IMR-90 (cell line): ENCODE data around the gene TDRD1. TPM values are rescaled to one million over a fixed set of nuclear protein-coding genes. Genes with fewer than 3 reads are reported as not detected.

Source experiments
- ATAC-seq: fragments of 200-7000 bp; cut with Tn5 transposase; 2 replicates; pipeline ENCODE4 v1.9.1; 2020; ENCODE audit warnings: low read depth, mild to moderate bottlenecking, moderate library complexity
- BruUV-seq: library from RNA; stranded (reverse); fragments of 400-500 nt; replicated peaks from 2 replicates; lab custom pipeline; 2021; lab: Mats Ljungman, UMichigan
- CTCF ChIA-PET: fragments of 300-600 bp; formaldehyde crosslinking; extraction: SDS; loops from one replicate; lab custom pipeline; 2021; ENCODE audit warnings: antibody characterized with exemption; lab: Yijun Ruan, JAX
- POLR2A ChIA-PET: fragments of 300-600 bp; sonication (Branson Sonifier 250); formaldehyde crosslinking; loops from one replicate; lab custom pipeline; 2022; ENCODE audit warnings: antibody characterized with exemption; ENCODE audit not compliant: unreplicated experiment; lab: Charles Lee
- DNase-seq: peaks from one replicate; pipeline ENCODE4 v3.0.0; 2013
- H2AFZ ChIP-seq: replicated peaks from 2 replicates; pipeline ENCODE3; 2013; ENCODE audit warnings: low read length, mild to moderate bottlenecking; ENCODE audit not compliant: poor library complexity
- H2AK5ac ChIP-seq: 2 replicates; pipeline ENCODE4 v1.6.1; 2013; ENCODE audit warnings: low read depth, low read length, inconsistent platforms
- H2AK9ac ChIP-seq: replicated peaks from 2 replicates; pipeline ENCODE3; 2013; ENCODE audit warnings: mild to moderate bottlenecking, low read depth, low read length, moderate library complexity; ENCODE audit not compliant: poor library complexity
- H2BK120ac ChIP-seq: 2 replicates; pipeline ENCODE4 v1.6.1; 2013; ENCODE audit warnings: low read depth, low read length, inconsistent platforms
- H2BK15ac ChIP-seq: 3 replicates; pipeline ENCODE4 v1.6.1; 2013; ENCODE audit warnings: low read depth, low read length, inconsistent platforms
- H2BK20ac ChIP-seq: 2 replicates; pipeline ENCODE4 v1.6.1; 2013; ENCODE audit warnings: low read depth, mild to moderate bottlenecking, inconsistent platforms, low read length, moderate library complexity
- H2BK5ac ChIP-seq: 2 replicates; pipeline ENCODE4 v1.6.1; 2013; ENCODE audit warnings: mild to moderate bottlenecking, low read depth, low read length, inconsistent platforms; ENCODE audit not compliant: poor library complexity, severe bottlenecking
- H3K14ac ChIP-seq: replicated peaks from 2 replicates; pipeline ENCODE4 v1.6.1; 2013; ENCODE audit warnings: low read depth, low read length, inconsistent platforms
- H3K18ac ChIP-seq: 2 replicates; pipeline ENCODE4 v1.6.1; 2013; ENCODE audit warnings: low read depth, low read length, control low read depth
- H3K23ac ChIP-seq: 2 replicates; pipeline ENCODE4 v1.6.1; 2013; ENCODE audit warnings: low read depth, low read length, inconsistent platforms
- H3K27ac ChIP-seq: 2 replicates; pipeline ENCODE4 v1.5.1; 2013; ENCODE audit warnings: mild to moderate bottlenecking, control low read depth, low read length; ENCODE audit not compliant: insufficient read depth
- H3K27me3 ChIP-seq: 2 replicates; pipeline ENCODE4 v1.6.1; 2013; ENCODE audit warnings: low read length; ENCODE audit not compliant: control insufficient read depth, insufficient read depth
- H3K36me3 ChIP-seq: 2 replicates; pipeline ENCODE4 v1.6.1; 2013; ENCODE audit warnings: low read length, mixed read lengths; ENCODE audit not compliant: control insufficient read depth, insufficient read depth
- H3K4ac ChIP-seq: 2 replicates; pipeline ENCODE4 v1.6.1; 2013; ENCODE audit warnings: low read depth, low read length, inconsistent platforms
- H3K4me1 ChIP-seq: 2 replicates; pipeline ENCODE4 v1.6.1; 2013; ENCODE audit warnings: low read length, mixed read lengths; ENCODE audit not compliant: control insufficient read depth, insufficient read depth
- H3K4me2 ChIP-seq: 2 replicates; pipeline ENCODE4 v1.6.1; 2013; ENCODE audit warnings: low read depth, mild to moderate bottlenecking, control low read depth, low read length, moderate library complexity
- H3K4me3 ChIP-seq: 2 replicates; pipeline ENCODE4 v1.5.1; 2013; ENCODE audit warnings: low read depth, mild to moderate bottlenecking, control low read depth, low read length, moderate library complexity; ENCODE audit not compliant: insufficient read depth
- H3K56ac ChIP-seq: 2 replicates; pipeline ENCODE4 v1.6.1; 2013; ENCODE audit warnings: low read length, inconsistent platforms; ENCODE audit not compliant: insufficient read depth; ENCODE audit errors: extremely low read depth
- H3K79me1 ChIP-seq, 2 experiments: 2 replicates each; pipeline ENCODE4 v1.6.1; 2013; ENCODE audit warnings: low read length in 2 of 2, inconsistent platforms in 1 of 2, low read depth in 1 of 2
- H3K9ac ChIP-seq: 2 replicates; pipeline ENCODE4 v1.6.1; 2013; ENCODE audit warnings: low read depth, low read length, control low read depth
- H3K9me1 ChIP-seq: 2 replicates; pipeline ENCODE4 v1.6.1; 2013; ENCODE audit warnings: low read length, inconsistent platforms; ENCODE audit not compliant: insufficient read depth
- H3K9me3 ChIP-seq: 2 replicates; pipeline ENCODE4 v1.6.1; 2013; ENCODE audit warnings: low read length; ENCODE audit not compliant: control insufficient read depth, insufficient read depth
- H4K20me1 ChIP-seq: 2 replicates; pipeline ENCODE4 v1.6.1; 2013; ENCODE audit warnings: low read length, inconsistent platforms; ENCODE audit not compliant: insufficient read depth
- H4K5ac ChIP-seq: 2 replicates; pipeline ENCODE4 v1.6.1; 2013; ENCODE audit warnings: mild to moderate bottlenecking, low read depth, low read length, control low read depth
- H4K8ac ChIP-seq, 2 experiments: 2 replicates each; pipeline ENCODE4 v1.6.1; 2013; ENCODE audit warnings: low read depth in 2 of 2, low read length in 2 of 2, control low read depth in 1 of 2, inconsistent platforms in 1 of 2
- H4K91ac ChIP-seq: 2 replicates; pipeline ENCODE4 v1.6.1; 2013; ENCODE audit warnings: low read depth, low read length, inconsistent platforms; ENCODE audit not compliant: insufficient read depth
- NFE2L2 ChIP-seq: fragments of 150-350 bp; IDR thresholded peaks from 2 replicates; pipeline ENCODE4 v1.6.1; 2016; ENCODE audit warnings: low read depth, mild to moderate bottlenecking, low read length
- WGBS, 2 experiments: methylation state at CpG; one replicate each; pipeline versions ENCODE4 v1.1.5 to v1.1.7; 2013; ENCODE audit warnings: missing lambda C conversion rate in 2 of 2; ENCODE audit not compliant: insufficient read length in 1 of 2; ENCODE audit errors: extremely low coverage in 2 of 2; 5-methylcytosine and 5-hydroxymethylcytosine counted together
- dilution Hi-C: fragments of 300-500 bp; cut with HindIII; formaldehyde crosslinking; loops from one replicate; pipeline ENCODE4 v1.14.3; 2018; ENCODE audit warnings: low sequenced_read_pairs; ENCODE audit not compliant: unreplicated experiment
- in situ Hi-C: fragments of 300-500 bp; cut with MboI; formaldehyde crosslinking; loops from 3 replicates; pipeline ENCODE4 v1.14.3; 2019; ENCODE audit warnings: low sequenced_read_pairs, inconsistent platforms, mixed read lengths
- intact Hi-C: fragments of 100-400 bp; cut with micrococcal nuclease; formaldehyde crosslinking; loops from 2 replicates; pipeline ENCODE4 v1.10.0; 2022
- polyA plus RNA-seq, 3 experiments: library from polyadenylated mRNA; depleted of rRNA; stranded (reverse); fragments of >200 nt; gene quantifications; 2 replicates each; pipeline ENCODE4 v1.2.3, GENCODE V29; 2012; ENCODE audit warnings: low replicate concordance in 1 of 3
- total RNA-seq: library from RNA; depleted of rRNA; stranded (reverse); fragments of >200 nt; gene quantifications from 2 replicates; pipeline ENCODE4 v1.2.3, GENCODE V29; 2012

TDRD1 gene
- total and polyA plus RNA-seq, 2 of the 4 experiments (the other 2 are of a cell fraction): not detected

DNA sequence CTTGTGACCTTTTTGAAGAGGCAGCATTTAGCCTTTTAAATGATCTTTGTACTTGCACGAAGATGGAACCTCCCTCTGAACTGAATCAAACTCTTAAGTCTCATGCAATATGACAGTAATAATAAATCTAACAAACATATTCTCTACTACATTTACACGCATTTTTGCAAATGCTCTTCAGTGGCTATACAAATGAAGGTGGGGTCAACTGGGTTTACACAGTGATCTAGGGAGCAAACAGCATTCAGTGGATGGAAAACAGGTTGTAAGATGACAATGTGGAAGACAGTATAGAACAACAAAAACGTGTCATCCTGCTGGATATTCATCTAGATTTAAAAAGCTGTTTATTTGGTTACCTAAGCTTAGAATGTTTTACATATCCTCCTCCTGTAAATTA lies 12.7 kb upstream of the TDRD1 start:
- H3K9ac ChIP-seq: no peak overlapping the region

More for the DNA sequence above, 12.7 kb upstream of the TDRD1 start:
- no peaks in the 10 kb centered on the region for H3K4me1 ChIP-seq
- H3K27ac ChIP-seq: no peak overlapping the region
- no peaks in the 10 kb centered on the region for H3K9me1 ChIP-seq
- H3K18ac ChIP-seq: no peak overlapping the region
- no peaks in the 10 kb centered on the region for H4K20me1 ChIP-seq
- no peak overlapping the region for H4K5ac ChIP-seq
- no peak overlapping the region for H2BK120ac ChIP-seq
- no peak overlapping the region for H2AFZ ChIP-seq
- H2AK5ac ChIP-seq: no peak overlapping the region
- in situ Hi-C loops: no loop called here
- BruUV-seq: no TSS peak
- no peak overlapping the region for H3K4me2 ChIP-seq
- no peak overlapping the region for H3K4me3 ChIP-seq
- H2BK20ac ChIP-seq: no peak overlapping the region
- no peak overlapping the region for H4K91ac ChIP-seq
- CTCF ChIA-PET: no interaction called here
- no peak overlapping the region for H4K8ac ChIP-seq
- no peak for TF ChIP-seq NFE2L2
- H3K79me1 ChIP-seq: peaks cover 11 to 17% of the 10 kb centered on the region in 2 experiments
- ATAC-seq (no peak), DNase-seq (no peak)
- no peak overlapping the region for H2BK5ac ChIP-seq
- H2BK15ac ChIP-seq: no peak overlapping the region
- H3K36me3 ChIP-seq: no peaks in the 10 kb centered on the region
- H3K23ac ChIP-seq: no peak overlapping the region
- POLR2A ChIA-PET: no interaction called here
- intact Hi-C loops: no loop called here
- H2AK9ac ChIP-seq: no peak overlapping the region
- no CpG with 5 or more reads among the region's 3 CpGs for WGBS, 2 experiments
- no peak overlapping the region for H3K14ac ChIP-seq
- no peak overlapping the region for H3K56ac ChIP-seq
- peaks cover 4% of the 10 kb centered on the region for H3K9me3 ChIP-seq
- dilution Hi-C loops: no loop called here
- no peaks in the 10 kb centered on the region for H3K27me3 ChIP-seq
- no peak overlapping the region for H3K4ac ChIP-seq
